ENCODE results near the gene MXRA8.

DNA sequence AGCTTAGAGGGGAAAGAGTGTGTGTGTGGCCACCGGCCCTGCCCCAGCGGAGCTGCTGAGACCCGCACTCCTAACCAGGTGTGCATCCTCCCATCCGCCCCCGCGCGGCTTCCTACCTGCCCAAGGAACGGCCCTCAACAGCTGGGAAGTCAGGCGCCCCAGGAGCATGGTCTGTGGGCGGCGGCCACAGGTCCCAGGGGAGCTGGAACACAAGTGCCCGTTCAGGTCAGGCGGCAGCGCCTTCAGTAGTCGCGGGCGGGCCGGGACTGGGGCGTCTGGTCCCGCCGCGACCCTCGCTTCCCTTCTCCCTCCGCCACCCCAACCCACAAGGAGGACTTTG lies 16.2 kb upstream of the MXRA8 start:
- TF ChIP-seq EZH2phosphoT487 (conservative IDR thresholded peaks at IDR 0.05; ENCODE audit: low read length) = no peak
- TF ChIP-seq, protein P1, sequence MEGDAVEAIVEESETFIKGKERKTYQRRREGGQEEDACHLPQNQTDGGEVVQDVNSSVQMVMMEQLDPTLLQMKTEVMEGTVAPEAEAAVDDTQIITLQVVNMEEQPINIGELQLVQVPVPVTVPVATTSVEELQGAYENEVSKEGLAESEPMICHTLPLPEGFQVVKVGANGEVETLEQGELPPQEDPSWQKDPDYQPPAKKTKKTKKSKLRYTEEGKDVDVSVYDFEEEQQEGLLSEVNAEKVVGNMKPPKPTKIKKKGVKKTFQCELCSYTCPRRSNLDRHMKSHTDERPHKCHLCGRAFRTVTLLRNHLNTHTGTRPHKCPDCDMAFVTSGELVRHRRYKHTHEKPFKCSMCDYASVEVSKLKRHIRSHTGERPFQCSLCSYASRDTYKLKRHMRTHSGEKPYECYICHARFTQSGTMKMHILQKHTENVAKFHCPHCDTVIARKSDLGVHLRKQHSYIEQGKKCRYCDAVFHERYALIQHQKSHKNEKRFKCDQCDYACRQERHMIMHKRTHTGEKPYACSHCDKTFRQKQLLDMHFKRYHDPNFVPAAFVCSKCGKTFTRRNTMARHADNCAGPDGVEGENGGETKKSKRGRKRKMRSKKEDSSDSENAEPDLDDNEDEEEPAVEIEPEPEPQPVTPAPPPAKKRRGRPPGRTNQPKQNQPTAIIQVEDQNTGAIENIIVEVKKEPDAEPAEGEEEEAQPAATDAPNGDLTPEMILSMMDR (IDR thresholded peaks at IDR 0.05; ENCODE audit: insufficient read depth, low read length, poor library complexity, severe bottlenecking) = no peak
